Endothelial cell (in vitro differentiated cells): ENCODE data around the gene PIP5KL1. TPM values are rescaled to one million over a fixed set of nuclear protein-coding genes. Genes with fewer than 3 reads are reported as not detected.
A peak's percentile ranks its signal among the peaks of the same experiment; 100 is the strongest.

ENCODE experiments used
- DNase-seq: peaks from one replicate; pipeline ENCODE4 v3.0.0; 2021; ENCODE audit warnings: low spot score
- H3K27ac Mint-ChIP-seq: one replicate; pipeline ENCODE4 v1.8.0; 2021; ENCODE audit warnings: mixed read lengths, inconsistent platforms; ENCODE audit not compliant: unreplicated experiment
- H3K27me3 Mint-ChIP-seq: one replicate; pipeline ENCODE4 v1.8.0; 2021; ENCODE audit warnings: mild to moderate bottlenecking, moderate library complexity, mixed read lengths, inconsistent platforms; ENCODE audit not compliant: unreplicated experiment
- H3K36me3 Mint-ChIP-seq: one replicate; pipeline ENCODE4 v1.8.0; 2021; ENCODE audit warnings: mild to moderate bottlenecking, low read depth, mixed read lengths, inconsistent platforms; ENCODE audit not compliant: unreplicated experiment
- H3K4me1 Mint-ChIP-seq: one replicate; pipeline ENCODE4 v1.8.0; 2021; ENCODE audit warnings: mild to moderate bottlenecking, mixed read lengths, inconsistent platforms; ENCODE audit not compliant: unreplicated experiment
- H3K4me3 Mint-ChIP-seq: one replicate; pipeline ENCODE4 v1.8.0; 2021; ENCODE audit warnings: mild to moderate bottlenecking, mixed read lengths, inconsistent platforms; ENCODE audit not compliant: unreplicated experiment
- H3K9me3 Mint-ChIP-seq: one replicate; pipeline ENCODE4 v1.8.0; 2021; ENCODE audit warnings: mixed read lengths, inconsistent platforms; ENCODE audit not compliant: unreplicated experiment
- long read RNA-seq: library from polyadenylated mRNA; unstranded; transcript quantifications from one replicate; pipeline ENCODE4 v2.0.0, GENCODE V29; 2020; ENCODE audit not compliant: unreplicated experiment
- total RNA-seq: library from RNA; stranded (reverse); fragmentation: NEBNext Ultra II Directional; extraction: Animal tissue kit (Norgen Biotek cat#: 25700); gene quantifications from one replicate; pipeline ENCODE4 v1.2.1, GENCODE V29; 2021; ENCODE audit not compliant: unreplicated experiment
- TF ChIP-seq, protein P1 (sequence below): fragments of 200-600 bp; sonication (generic); IDR thresholded peaks from one replicate; pipeline ENCODE4 v1.5.0; 2021; ENCODE audit warnings: antibody characterized with exemption; ENCODE audit not compliant: unreplicated experiment

The PIP5KL1 gene, protein sequence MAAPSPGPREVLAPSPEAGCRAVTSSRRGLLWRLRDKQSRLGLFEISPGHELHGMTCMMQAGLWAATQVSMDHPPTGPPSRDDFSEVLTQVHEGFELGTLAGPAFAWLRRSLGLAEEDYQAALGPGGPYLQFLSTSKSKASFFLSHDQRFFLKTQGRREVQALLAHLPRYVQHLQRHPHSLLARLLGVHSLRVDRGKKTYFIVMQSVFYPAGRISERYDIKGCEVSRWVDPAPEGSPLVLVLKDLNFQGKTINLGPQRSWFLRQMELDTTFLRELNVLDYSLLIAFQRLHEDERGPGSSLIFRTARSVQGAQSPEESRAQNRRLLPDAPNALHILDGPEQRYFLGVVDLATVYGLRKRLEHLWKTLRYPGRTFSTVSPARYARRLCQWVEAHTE
- 2.4 TPM for total RNA-seq
- long read RNA-seq = 0 reads

DNA sequence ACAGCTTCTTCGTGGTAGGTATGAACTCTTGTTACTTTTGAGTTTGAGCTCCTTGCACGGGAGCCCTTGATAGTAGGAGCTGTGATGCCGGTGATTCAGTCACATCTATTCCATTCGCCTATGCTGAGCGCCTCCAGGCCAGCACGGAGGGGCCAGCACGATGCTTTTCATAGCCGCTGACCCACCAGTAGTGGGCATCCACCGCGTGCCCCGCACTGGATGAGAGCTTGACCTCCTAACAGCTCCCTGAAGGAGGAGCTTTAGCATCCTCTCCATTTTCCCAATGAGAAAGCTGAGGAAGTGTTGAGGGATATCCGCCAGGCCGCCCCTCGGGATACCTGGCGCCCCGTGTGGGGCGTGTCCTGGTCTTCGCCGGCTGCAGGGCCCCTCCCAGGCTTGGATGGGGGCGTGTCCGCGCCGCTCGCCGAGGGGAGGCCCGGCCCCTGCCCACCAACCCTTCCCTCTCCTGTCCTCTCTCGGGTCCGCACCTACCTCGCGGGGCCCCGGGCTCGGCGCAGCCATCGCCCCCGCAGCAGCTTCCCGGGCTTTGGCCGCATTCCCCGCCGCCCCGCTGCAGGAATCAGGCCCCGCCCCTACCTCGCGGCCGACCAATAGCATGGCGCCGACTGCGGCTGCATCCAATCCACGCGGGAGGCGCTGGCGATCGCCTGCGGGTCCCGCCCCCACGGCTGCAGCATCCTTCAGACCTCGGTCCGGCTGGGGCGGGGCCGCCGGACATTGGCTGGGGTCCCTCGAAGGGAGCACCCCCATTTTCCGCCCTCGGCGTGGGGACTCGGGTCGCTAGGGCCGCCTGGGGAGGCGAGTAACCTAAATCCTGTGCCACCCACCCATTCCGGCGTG, at the start of gene PIP5KL1:
PIP5KL1 (minus strand) TSS at position 547 of the 861 bp plus-strand sequence; CDS start at position 522, 25 bp downstream.
- peak within 1 kb of the TSS; percentile 27 for H3K27ac Mint-ChIP-seq
- peaks cover 10% of the 10 kb centered on the region for H3K4me1 Mint-ChIP-seq
- TF ChIP-seq, protein P1, sequence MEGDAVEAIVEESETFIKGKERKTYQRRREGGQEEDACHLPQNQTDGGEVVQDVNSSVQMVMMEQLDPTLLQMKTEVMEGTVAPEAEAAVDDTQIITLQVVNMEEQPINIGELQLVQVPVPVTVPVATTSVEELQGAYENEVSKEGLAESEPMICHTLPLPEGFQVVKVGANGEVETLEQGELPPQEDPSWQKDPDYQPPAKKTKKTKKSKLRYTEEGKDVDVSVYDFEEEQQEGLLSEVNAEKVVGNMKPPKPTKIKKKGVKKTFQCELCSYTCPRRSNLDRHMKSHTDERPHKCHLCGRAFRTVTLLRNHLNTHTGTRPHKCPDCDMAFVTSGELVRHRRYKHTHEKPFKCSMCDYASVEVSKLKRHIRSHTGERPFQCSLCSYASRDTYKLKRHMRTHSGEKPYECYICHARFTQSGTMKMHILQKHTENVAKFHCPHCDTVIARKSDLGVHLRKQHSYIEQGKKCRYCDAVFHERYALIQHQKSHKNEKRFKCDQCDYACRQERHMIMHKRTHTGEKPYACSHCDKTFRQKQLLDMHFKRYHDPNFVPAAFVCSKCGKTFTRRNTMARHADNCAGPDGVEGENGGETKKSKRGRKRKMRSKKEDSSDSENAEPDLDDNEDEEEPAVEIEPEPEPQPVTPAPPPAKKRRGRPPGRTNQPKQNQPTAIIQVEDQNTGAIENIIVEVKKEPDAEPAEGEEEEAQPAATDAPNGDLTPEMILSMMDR = no peak
- peaks cover 9% of the 10 kb centered on the region for H3K27me3 Mint-ChIP-seq
- no peaks in the 10 kb centered on the region for H3K9me3 Mint-ChIP-seq
- H3K36me3 Mint-ChIP-seq = peaks cover 15% of the 10 kb centered on the region
- H3K4me3 Mint-ChIP-seq = peak within 1 kb of the TSS; percentile 52
- DNase-seq = peak; percentile 88

DNA sequence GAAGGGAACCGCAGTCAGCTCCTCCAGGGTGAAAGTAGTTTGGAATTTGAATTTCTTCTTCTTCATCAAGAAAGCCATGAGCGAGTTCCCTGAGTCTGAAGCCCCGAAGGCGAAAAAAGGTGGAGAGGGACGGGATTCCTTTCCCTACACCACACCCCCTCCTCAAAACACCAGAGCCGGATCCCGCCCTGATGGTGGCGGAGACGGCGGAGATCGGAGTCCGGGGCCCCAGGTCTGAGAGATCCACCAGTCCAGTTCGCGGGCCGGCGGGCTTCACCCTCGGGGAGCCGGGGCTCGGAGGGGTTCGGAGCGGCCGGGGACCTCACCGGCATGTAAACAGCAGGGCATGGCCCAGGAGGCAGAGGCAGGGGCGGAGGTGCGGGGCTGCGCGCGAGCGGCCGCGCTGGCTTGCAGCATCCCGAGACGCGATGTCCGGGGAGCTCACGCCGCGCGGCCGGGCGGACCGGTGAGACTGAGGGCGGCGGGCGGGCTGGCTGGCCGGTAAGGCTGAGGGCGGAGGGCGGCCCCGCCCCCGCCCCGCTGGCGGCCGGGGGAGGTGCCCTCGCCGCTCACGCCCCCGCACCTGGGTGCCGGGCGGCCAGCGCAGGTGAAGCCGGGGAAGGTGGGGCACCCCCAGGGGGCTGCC, 49.6 kb upstream of the PIP5KL1 start:
- H3K36me3 Mint-ChIP-seq = no peaks in the 10 kb centered on the region
- H3K27me3 Mint-ChIP-seq = peaks cover 9% of the 10 kb centered on the region
- H3K4me3 Mint-ChIP-seq = peak overlapping the region; percentile 94
- H3K4me1 Mint-ChIP-seq = peaks cover 19% of the 10 kb centered on the region
- no peaks in the 10 kb centered on the region for H3K9me3 Mint-ChIP-seq
- peak; percentile 36 for DNase-seq
- TF ChIP-seq, protein P1 = no peak
- H3K27ac Mint-ChIP-seq = peak overlapping the region; percentile 18

DNA sequence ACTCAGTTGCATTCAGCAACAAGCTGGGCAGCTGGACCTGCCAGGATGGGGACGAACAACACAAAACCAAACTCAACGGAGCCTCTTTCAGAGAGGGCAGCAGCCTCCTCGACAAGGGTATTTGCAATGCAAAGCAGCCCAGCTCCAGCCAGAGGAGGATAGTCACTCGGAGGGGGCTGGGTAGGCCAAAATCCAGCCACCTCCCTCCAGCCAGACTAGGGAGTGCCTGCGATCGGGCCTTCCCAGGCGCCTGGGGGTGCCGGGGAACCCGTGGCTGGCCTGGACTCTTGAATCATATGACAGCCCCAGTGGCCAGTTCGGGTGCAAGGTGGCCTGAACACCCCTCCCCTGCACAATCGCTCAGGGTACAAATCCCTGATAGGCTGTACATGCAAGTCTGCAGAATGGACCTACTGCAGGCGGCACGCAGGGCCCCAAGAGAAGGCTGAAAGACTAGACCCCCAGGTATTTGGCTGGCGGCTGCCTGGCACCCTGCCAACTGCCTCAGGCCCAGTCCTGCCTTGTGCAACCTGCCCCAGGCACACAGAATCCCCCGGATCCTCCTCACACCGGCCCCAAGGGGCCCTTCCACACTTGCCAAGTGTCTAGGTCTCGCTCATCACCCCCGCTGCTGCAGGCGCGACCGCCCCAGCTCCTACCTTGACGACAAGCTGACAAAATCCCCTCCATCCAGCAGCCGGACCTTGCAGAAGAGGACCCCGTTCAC, 48.9 kb upstream of the PIP5KL1 start:
- Mint-ChIP-seq H3K27ac (peak overlapping the region; percentile 18), H3K4me1 (peaks cover 21% of the 10 kb centered on the region), H3K9me3 (no peaks in the 10 kb centered on the region), H3K36me3 (no peaks in the 10 kb centered on the region), H3K27me3 (peaks cover 10% of the 10 kb centered on the region), H3K4me3 (peak overlapping the region; percentile 94)
- TF ChIP-seq, protein P1 = no peak
- DNase-seq = no peak

DNA sequence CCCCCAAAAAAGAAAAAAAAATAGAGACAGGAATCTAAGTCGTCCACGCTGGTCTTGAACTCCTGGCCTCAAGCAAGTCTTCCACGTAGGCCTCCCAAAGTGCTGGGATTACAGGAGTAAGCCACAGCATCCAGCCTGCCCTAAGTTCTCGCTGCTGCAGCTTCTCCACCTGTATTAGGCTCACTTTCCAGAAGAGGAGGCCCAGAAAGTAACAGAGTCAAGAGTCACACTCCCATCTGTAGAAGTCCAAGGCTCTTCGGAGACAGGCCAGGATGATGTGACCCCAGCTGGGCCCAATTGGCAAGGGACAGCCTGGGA, 48.4 kb upstream of the PIP5KL1 start:
- Mint-ChIP-seq H3K9me3 (no peaks in the 10 kb centered on the region), H3K27ac (no peak overlapping the region), H3K4me3 (peak overlapping the region; percentile 51), H3K36me3 (no peaks in the 10 kb centered on the region), H3K4me1 (peaks cover 21% of the 10 kb centered on the region), H3K27me3 (peaks cover 12% of the 10 kb centered on the region)
- DNase-seq = no peak
- TF ChIP-seq, protein P1 = no peak
